Measurements from ENCODE around the gene RGP1. TPM values are rescaled to one million over a fixed set of nuclear protein-coding genes. Genes with fewer than 3 reads are reported as not detected.

RGP1 gene
- polyA plus RNA-seq, 3 donors: 2.3 to 9.0 (median 3.3) TPM

GRCh38 chr9:35713578-35713977 lies 35.5 kb upstream of the RGP1 start:
- H3K36me3 ChIP-seq (replicated peaks in 1 of 2; ENCODE audit: control insufficient read depth in 1 of 2, insufficient read depth in 2 of 2, low read length in 2 of 2): peaks cover 93 to 99% of the 10 kb centered on the region in 2 donors
- no peak overlapping the region for H3K4me2 ChIP-seq (replicated peaks; ENCODE audit: extremely low read depth, low read length, poor library complexity, severe bottlenecking)
- H3K9me3 ChIP-seq (replicated peaks in 1 of 2; ENCODE audit: control insufficient read depth in 1 of 2, insufficient read depth in 1 of 2, low read length in 2 of 2): no peaks in the 10 kb centered on the region
- no peak overlapping the region for H3K4me3 ChIP-seq (replicated peaks in 1 of 3; ENCODE audit: low read depth in 2 of 3, low read length in 3 of 3)
- TF ChIP-seq CTCF (IDR thresholded peaks at IDR 0.05): peak; percentile 15
- no peak overlapping the region for H3K9ac ChIP-seq (ENCODE audit: insufficient read depth, low read length, poor library complexity, severe bottlenecking)
- Mint-ChIP-seq H3K4me1 (no peaks in the 10 kb centered on the region), H3K9me3 (no peaks in the 10 kb centered on the region), H3K4me3 (no peak overlapping the region), H3K27ac (peak overlapping the region in 1 of 7 donors; percentile 72), H3K27me3 (ENCODE audit: low read depth in 3 of 3) (peaks cover 0 to 2% (median 0%) of the 10 kb centered on the region in 3 donors), H3K36me3 (peaks cover 0 to 90% of the 10 kb centered on the region in 2 donors)
- peaks cover 97% of the 10 kb centered on the region for H4K20me1 ChIP-seq (ENCODE audit: insufficient read depth, low read length)
- peaks cover 7% of the 10 kb centered on the region for H3K79me2 ChIP-seq (ENCODE audit: insufficient read depth, low read length)
- no peak overlapping the region for H2AFZ ChIP-seq (ENCODE audit: insufficient read depth, low read depth, low read length, poor library complexity, severe bottlenecking)
- H3K27me3 ChIP-seq (ENCODE audit: control insufficient read depth in 2 of 2, insufficient read depth in 2 of 2, low read length in 2 of 2): no peaks in the 10 kb centered on the region
- 100% methylated on average over 2 of the region's 3 CpGs for WGBS (ENCODE audit: insufficient coverage)
- H3K27ac ChIP-seq (ENCODE audit: low read depth in 1 of 2, low read length in 2 of 2): no peak overlapping the region
- H3K4me1 ChIP-seq (ENCODE audit: control insufficient read depth in 1 of 2, insufficient read depth in 2 of 2, low read length in 2 of 2): no peaks in the 10 kb centered on the region
- no peak for DNase-seq
- intact Hi-C loops (cut with micrococcal nuclease): no loop called here

GRCh38 chr9:35714123-35714522 lies 35.0 kb upstream of the RGP1 start:
- Histone ChIP-seq H3K27me3 (ENCODE audit: control insufficient read depth in 2 of 2, insufficient read depth in 2 of 2, low read length in 2 of 2) (no peaks in the 10 kb centered on the region), H3K36me3 (replicated peaks in 1 of 2; ENCODE audit: control insufficient read depth in 1 of 2, insufficient read depth in 2 of 2, low read length in 2 of 2) (peaks cover 94 to 99% of the 10 kb centered on the region in 2 donors), H3K4me1 (ENCODE audit: control insufficient read depth in 1 of 2, insufficient read depth in 2 of 2, low read length in 2 of 2) (no peaks in the 10 kb centered on the region), H2AFZ (ENCODE audit: insufficient read depth, low read depth, low read length, poor library complexity, severe bottlenecking) (no peak overlapping the region), H3K9ac (ENCODE audit: insufficient read depth, low read length, poor library complexity, severe bottlenecking) (no peak overlapping the region), H3K4me2 (replicated peaks; ENCODE audit: extremely low read depth, low read length, poor library complexity, severe bottlenecking) (no peak overlapping the region), H3K27ac (ENCODE audit: low read depth in 1 of 2, low read length in 2 of 2) (no peak overlapping the region), H4K20me1 (ENCODE audit: insufficient read depth, low read length) (peaks cover 97% of the 10 kb centered on the region), H3K79me2 (ENCODE audit: insufficient read depth, low read length) (peaks cover 7% of the 10 kb centered on the region), H3K9me3 (replicated peaks in 1 of 2; ENCODE audit: control insufficient read depth in 1 of 2, insufficient read depth in 1 of 2, low read length in 2 of 2) (no peaks in the 10 kb centered on the region), H3K4me3 (replicated peaks in 1 of 3; ENCODE audit: low read depth in 2 of 3, low read length in 3 of 3) (no peak overlapping the region)
- intact Hi-C loops (cut with micrococcal nuclease): no loop called here
- Mint-ChIP-seq H3K4me1 (no peaks in the 10 kb centered on the region), H3K27me3 (ENCODE audit: low read depth in 3 of 3) (peaks cover 0 to 2% (median 0%) of the 10 kb centered on the region in 3 donors), H3K36me3 (peaks cover 0 to 90% of the 10 kb centered on the region in 2 donors), H3K27ac (no peak overlapping the region), H3K4me3 (no peak overlapping the region), H3K9me3 (no peaks in the 10 kb centered on the region)
- WGBS (ENCODE audit: insufficient coverage): 97% methylated on average over 5 of the region's 6 CpGs
- TF ChIP-seq CTCF (IDR thresholded peaks at IDR 0.05): no peak
- no peak for DNase-seq

All from CD14-positive monocyte (primary cell).